HUES64 (cell line): ENCODE data around the gene IGSF9.

ENCODE experiments used
- H3K27ac ChIP-seq: 2 replicates; pipeline ENCODE4 v1.7.0; 2013; ENCODE audit warnings: low read depth, low read length, inconsistent platforms
- H3K27me3 ChIP-seq: 2 replicates; pipeline ENCODE4 v1.6.1; 2013; ENCODE audit warnings: mild to moderate bottlenecking, low read length; ENCODE audit not compliant: insufficient read depth
- H3K36me3 ChIP-seq: 2 replicates; pipeline ENCODE4 v1.6.1; 2013; ENCODE audit warnings: mild to moderate bottlenecking, low read length; ENCODE audit not compliant: insufficient read depth
- H3K4me1 ChIP-seq: 2 replicates; pipeline ENCODE4 v1.6.1; 2013; ENCODE audit warnings: mild to moderate bottlenecking, low read length, moderate library complexity; ENCODE audit not compliant: insufficient read depth
- H3K4me3 ChIP-seq: 2 replicates; pipeline ENCODE4 v1.5.1; 2013; ENCODE audit warnings: mild to moderate bottlenecking, low read length, moderate library complexity
- H3K9ac ChIP-seq: 2 replicates; pipeline ENCODE4 v1.6.1; 2013; ENCODE audit warnings: mild to moderate bottlenecking, low read depth, low read length
- H3K9me3 ChIP-seq: 2 replicates; pipeline ENCODE4 v1.6.1; 2013; ENCODE audit warnings: low read depth, low read length; ENCODE audit not compliant: insufficient read depth
- WGBS: fragments of 150-250, 120-280 bp; methylation state at CpG from one replicate; pipeline ENCODE4 v1.1.7; 2013; ENCODE audit warnings: missing lambda C conversion rate; 5-methylcytosine and 5-hydroxymethylcytosine counted together

The IGSF9 gene

GRCh38 chr1:159986093-159986492 is 40.7 kb upstream of the IGSF9 start:
- 97% methylated on average over 2 of the region's 2 CpGs for WGBS
- H3K27ac ChIP-seq, result no peak overlapping the region
- H3K4me1 ChIP-seq, result no peaks in the 10 kb centered on the region
- no peaks in the 10 kb centered on the region for H3K9me3 ChIP-seq
- H3K27me3 ChIP-seq, result no peaks in the 10 kb centered on the region
- no peak overlapping the region for H3K9ac ChIP-seq
- no peak overlapping the region for H3K4me3 ChIP-seq
- no peaks in the 10 kb centered on the region for H3K36me3 ChIP-seq

GRCh38 chr1:159985473-159985872 is 40.1 kb upstream of the IGSF9 start:
- Histone ChIP-seq H3K4me3 (no peak overlapping the region), H3K9ac (no peak overlapping the region), H3K27ac (no peak overlapping the region), H3K36me3 (no peaks in the 10 kb centered on the region), H3K4me1 (no peaks in the 10 kb centered on the region), H3K27me3 (no peaks in the 10 kb centered on the region), H3K9me3 (no peaks in the 10 kb centered on the region)
- 91% methylated on average over 6 of the region's 6 CpGs for WGBS

GRCh38 chr1:159983681-159984080 is 38.3 kb upstream of the IGSF9 start:
- Histone ChIP-seq H3K27ac (no peak overlapping the region), H3K27me3 (no peaks in the 10 kb centered on the region), H3K4me3 (no peak overlapping the region), H3K9me3 (no peaks in the 10 kb centered on the region), H3K9ac (no peak overlapping the region), H3K36me3 (no peaks in the 10 kb centered on the region), H3K4me1 (no peaks in the 10 kb centered on the region)
- 75% methylated on average over 5 of the region's 5 CpGs for WGBS

GRCh38 chr1:159982280-159982679 is 36.9 kb upstream of the IGSF9 start:
- H3K9ac ChIP-seq, result no peak overlapping the region
- 94% methylated on average over 4 of the region's 6 CpGs for WGBS
- no peaks in the 10 kb centered on the region for H3K9me3 ChIP-seq
- no peaks in the 10 kb centered on the region for H3K4me1 ChIP-seq
- no peak overlapping the region for H3K4me3 ChIP-seq
- no peaks in the 10 kb centered on the region for H3K36me3 ChIP-seq
- no peaks in the 10 kb centered on the region for H3K27me3 ChIP-seq
- H3K27ac ChIP-seq, result no peak overlapping the region

- H3K36me3 ChIP-seq, result no peaks in the 10 kb centered on the region
Observed at GRCh38 chr1:159981351-159982055, 36.1 kb upstream of the IGSF9 start.

GRCh38 chr1:159980786-159981185 is 35.4 kb upstream of the IGSF9 start:
- Histone ChIP-seq H3K36me3 (no peaks in the 10 kb centered on the region), H3K27me3 (no peaks in the 10 kb centered on the region), H3K9ac (no peak overlapping the region), H3K4me1 (no peaks in the 10 kb centered on the region), H3K4me3 (no peak overlapping the region), H3K27ac (no peak overlapping the region), H3K9me3 (no peaks in the 10 kb centered on the region)
- 95% methylated on average over 7 of the region's 7 CpGs for WGBS

More at GRCh38 chr1:159981351-159982055, 36.1 kb upstream of the IGSF9 start:
- Histone ChIP-seq H3K4me3 (no peak overlapping the region), H3K9me3 (no peaks in the 10 kb centered on the region), H3K27ac (no peak overlapping the region), H3K27me3 (no peaks in the 10 kb centered on the region), H3K4me1 (no peaks in the 10 kb centered on the region), H3K9ac (no peak overlapping the region)
- 88% methylated on average over 6 of the region's 6 CpGs for WGBS

GRCh38 chr1:159980076-159980475 is 34.7 kb upstream of the IGSF9 start:
- Histone ChIP-seq H3K4me3 (no peak overlapping the region), H3K9ac (no peak overlapping the region), H3K9me3 (no peaks in the 10 kb centered on the region), H3K27ac (no peak overlapping the region), H3K4me1 (no peaks in the 10 kb centered on the region), H3K36me3 (no peaks in the 10 kb centered on the region), H3K27me3 (0 out of 2 replicates have a peak, but pooled peaks cover 3% of the 10 kb centered on the region)
- 70% methylated on average over 6 of the region's 6 CpGs for WGBS

- no peaks in the 10 kb centered on the region for H3K36me3 ChIP-seq
- H3K27me3 ChIP-seq, result 0 out of 2 replicates have a peak, but pooled peaks cover 3% of the 10 kb centered on the region
- H3K4me1 ChIP-seq, result no peaks in the 10 kb centered on the region
- WGBS, result 79% methylated on average over 2 of the region's 3 CpGs
- no peak overlapping the region for H3K4me3 ChIP-seq
- no peak overlapping the region for H3K27ac ChIP-seq
- H3K9me3 ChIP-seq, result no peaks in the 10 kb centered on the region
- no peak overlapping the region for H3K9ac ChIP-seq
Observed at GRCh38 chr1:159979257-159979656, 33.8 kb upstream of the IGSF9 start.

GRCh38 chr1:159978107-159978398 is 32.6 kb upstream of the IGSF9 start:
- Histone ChIP-seq H3K27me3 (0 out of 2 replicates have a peak, but pooled peaks cover 3% of the 10 kb centered on the region), H3K36me3 (no peaks in the 10 kb centered on the region), H3K4me1 (no peaks in the 10 kb centered on the region), H3K9me3 (no peaks in the 10 kb centered on the region), H3K4me3 (no peak overlapping the region), H3K27ac (no peak overlapping the region), H3K9ac (no peak overlapping the region)
- 87% methylated on average over 2 of the region's 2 CpGs for WGBS

GRCh38 chr1:159977364-159978106 is 32.1 kb upstream of the IGSF9 start:
- WGBS, result 90% methylated on average over 6 of the region's 6 CpGs

GRCh38 chr1:159974350-159974965 is 29.0 kb upstream of the IGSF9 start:
- WGBS, result 91% methylated on average over 7 of the region's 7 CpGs

More at GRCh38 chr1:159977364-159978106, 32.1 kb upstream of the IGSF9 start:
- no peaks in the 10 kb centered on the region for H3K4me1 ChIP-seq
- H3K27ac ChIP-seq, result no peak overlapping the region
- no peaks in the 10 kb centered on the region for H3K36me3 ChIP-seq
- no peak overlapping the region for H3K9ac ChIP-seq
- no peak overlapping the region for H3K4me3 ChIP-seq
- 0 out of 2 replicates have a peak, but pooled peaks cover 3% of the 10 kb centered on the region for H3K27me3 ChIP-seq
- H3K9me3 ChIP-seq, result no peaks in the 10 kb centered on the region

More at GRCh38 chr1:159974350-159974965, 29.0 kb upstream of the IGSF9 start:
- Histone ChIP-seq H3K4me3 (no peak overlapping the region), H3K27me3 (0 out of 2 replicates have a peak, but pooled peaks cover 3% of the 10 kb centered on the region), H3K9ac (no peak overlapping the region), H3K27ac (no peak overlapping the region), H3K9me3 (no peaks in the 10 kb centered on the region), H3K36me3 (no peaks in the 10 kb centered on the region), H3K4me1 (no peaks in the 10 kb centered on the region)
